OCI-LY3 (cell line): ENCODE measurements around the gene SLN.

Experiments used
- H2AFZ ChIP-seq: fragments of 200-600, 300-600 bp; shearing (Covaris generic); 2 replicates; pipeline ENCODE4 v1.6.0; 2014; ENCODE audit warnings: antibody characterized with exemption, low read depth, low read length
- H3K27ac ChIP-seq: fragments of 200-600, 300-600 bp; sonication (generic); 2 replicates; pipeline ENCODE4 v1.5.1; 2014; ENCODE audit warnings: mild to moderate bottlenecking, low read length, moderate library complexity, mixed read lengths
- H3K27me3 ChIP-seq: fragments of 200-600, 300-600 bp; sonication (generic); 2 replicates; pipeline ENCODE4 v1.6.1; 2014; ENCODE audit warnings: low read depth, low read length, mixed read lengths
- H3K36me3 ChIP-seq: fragments of 200-600, 300-600 bp; sonication (generic); replicated peaks from 2 replicates; pipeline ENCODE3; 2014; ENCODE audit warnings: low read depth, low read length, mixed read lengths
- H3K4me1 ChIP-seq: fragments of 300-600, 200-600 bp; sonication (generic); 2 replicates; pipeline ENCODE4 v1.6.1; 2014; ENCODE audit warnings: low read length, mixed read lengths
- H3K4me2 ChIP-seq: fragments of 200-600, 300-600 bp; sonication (generic); 2 replicates; pipeline ENCODE4 v1.6.1; 2014; ENCODE audit warnings: low read length, mixed read lengths
- H3K4me3 ChIP-seq: fragments of 300-600, 200-600 bp; sonication (generic); 2 replicates; pipeline ENCODE4 v1.5.1; 2014; ENCODE audit warnings: antibody characterized with exemption, mild to moderate bottlenecking, low read length, moderate library complexity
- H3K79me2 ChIP-seq: fragments of 300-600, 200-600 bp; shearing (Covaris generic); 2 replicates; pipeline ENCODE4 v1.6.1; 2014; ENCODE audit warnings: mild to moderate bottlenecking, low read length, mixed read lengths
- H3K9ac ChIP-seq: fragments of 300-600, 200-600 bp; shearing (Covaris generic); 2 replicates; pipeline ENCODE4 v1.6.0; 2014; ENCODE audit warnings: mild to moderate bottlenecking, low read length, moderate library complexity
- H3K9me3 ChIP-seq: fragments of 200-600, 300-600 bp; shearing (Covaris generic); 2 replicates; pipeline ENCODE4 v1.6.1; 2014; ENCODE audit warnings: low read length, mixed read lengths; ENCODE audit not compliant: insufficient read depth
- H4K20me1 ChIP-seq: fragments of 200-600, 300-600 bp; sonication (generic); 2 replicates; pipeline ENCODE4 v1.6.1; 2016; ENCODE audit warnings: low read length, mixed read lengths; ENCODE audit not compliant: insufficient read depth
- EZH2phosphoT487 ChIP-seq: fragments of 200-600 bp; shearing (Covaris generic); IDR thresholded peaks from 2 replicates; pipeline ENCODE4 v1.6.1; 2018; ENCODE audit warnings: antibody characterized with exemption, mixed run types, low read depth
- TF ChIP-seq, protein P1 (sequence below): fragments of 200-600, 300-600 bp; sonication (generic); IDR thresholded peaks from 2 replicates; pipeline ENCODE4 v1.5.1; 2014; ENCODE audit warnings: antibody characterized with exemption, low read length, low read depth

SLN gene

DNA sequence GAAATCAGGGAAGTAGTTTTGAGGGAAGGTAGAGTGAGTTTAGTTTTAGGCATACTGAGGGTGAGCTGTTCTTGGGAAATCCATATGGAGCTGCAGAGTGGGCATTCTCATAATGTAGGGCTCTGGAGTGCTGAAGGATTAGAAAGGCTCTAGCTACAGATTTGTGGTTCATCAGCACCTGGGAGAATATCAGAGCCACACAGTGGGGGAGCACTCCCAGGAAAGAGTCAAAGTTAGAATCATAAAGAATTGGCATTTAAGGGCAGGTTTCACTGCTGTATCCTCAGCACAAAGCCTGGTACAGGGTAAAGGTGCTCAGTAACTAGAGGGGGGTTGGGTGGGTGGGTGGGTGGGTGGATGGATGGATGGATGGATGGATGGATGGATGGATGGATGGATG lies 52.5 kb downstream of the SLN start:
- H3K79me2 ChIP-seq = no peaks in the 10 kb centered on the region
- no peaks in the 10 kb centered on the region for H3K36me3 ChIP-seq
- H4K20me1 ChIP-seq = no peaks in the 10 kb centered on the region
- H3K4me1 ChIP-seq = peaks cover 7% of the 10 kb centered on the region; the same call in 1 of the 2 replicates
- no peak overlapping the region for H3K27ac ChIP-seq
- no peaks in the 10 kb centered on the region for H3K9me3 ChIP-seq
- H3K9ac ChIP-seq = no peak overlapping the region
- H3K4me3 ChIP-seq = no peak overlapping the region
- no peak overlapping the region for H2AFZ ChIP-seq
- no peak overlapping the region for H3K4me2 ChIP-seq
- TF ChIP-seq, protein P1, sequence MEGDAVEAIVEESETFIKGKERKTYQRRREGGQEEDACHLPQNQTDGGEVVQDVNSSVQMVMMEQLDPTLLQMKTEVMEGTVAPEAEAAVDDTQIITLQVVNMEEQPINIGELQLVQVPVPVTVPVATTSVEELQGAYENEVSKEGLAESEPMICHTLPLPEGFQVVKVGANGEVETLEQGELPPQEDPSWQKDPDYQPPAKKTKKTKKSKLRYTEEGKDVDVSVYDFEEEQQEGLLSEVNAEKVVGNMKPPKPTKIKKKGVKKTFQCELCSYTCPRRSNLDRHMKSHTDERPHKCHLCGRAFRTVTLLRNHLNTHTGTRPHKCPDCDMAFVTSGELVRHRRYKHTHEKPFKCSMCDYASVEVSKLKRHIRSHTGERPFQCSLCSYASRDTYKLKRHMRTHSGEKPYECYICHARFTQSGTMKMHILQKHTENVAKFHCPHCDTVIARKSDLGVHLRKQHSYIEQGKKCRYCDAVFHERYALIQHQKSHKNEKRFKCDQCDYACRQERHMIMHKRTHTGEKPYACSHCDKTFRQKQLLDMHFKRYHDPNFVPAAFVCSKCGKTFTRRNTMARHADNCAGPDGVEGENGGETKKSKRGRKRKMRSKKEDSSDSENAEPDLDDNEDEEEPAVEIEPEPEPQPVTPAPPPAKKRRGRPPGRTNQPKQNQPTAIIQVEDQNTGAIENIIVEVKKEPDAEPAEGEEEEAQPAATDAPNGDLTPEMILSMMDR = no peak
- no peak for TF ChIP-seq EZH2phosphoT487
- no peaks in the 10 kb centered on the region for H3K27me3 ChIP-seq
